ENCODE results near the gene ELANE. TPM values are rescaled to one million over a fixed set of nuclear protein-coding genes. Genes with fewer than 3 reads are reported as not detected.
"Not testable (repeated sequence)": the region's sequence is repeated elsewhere in the genome, so short reads cannot be mapped to it uniquely, and the experiment has no call there.

Gene ELANE
- total RNA-seq, 1 donor: 0.09 TPM

DNA sequence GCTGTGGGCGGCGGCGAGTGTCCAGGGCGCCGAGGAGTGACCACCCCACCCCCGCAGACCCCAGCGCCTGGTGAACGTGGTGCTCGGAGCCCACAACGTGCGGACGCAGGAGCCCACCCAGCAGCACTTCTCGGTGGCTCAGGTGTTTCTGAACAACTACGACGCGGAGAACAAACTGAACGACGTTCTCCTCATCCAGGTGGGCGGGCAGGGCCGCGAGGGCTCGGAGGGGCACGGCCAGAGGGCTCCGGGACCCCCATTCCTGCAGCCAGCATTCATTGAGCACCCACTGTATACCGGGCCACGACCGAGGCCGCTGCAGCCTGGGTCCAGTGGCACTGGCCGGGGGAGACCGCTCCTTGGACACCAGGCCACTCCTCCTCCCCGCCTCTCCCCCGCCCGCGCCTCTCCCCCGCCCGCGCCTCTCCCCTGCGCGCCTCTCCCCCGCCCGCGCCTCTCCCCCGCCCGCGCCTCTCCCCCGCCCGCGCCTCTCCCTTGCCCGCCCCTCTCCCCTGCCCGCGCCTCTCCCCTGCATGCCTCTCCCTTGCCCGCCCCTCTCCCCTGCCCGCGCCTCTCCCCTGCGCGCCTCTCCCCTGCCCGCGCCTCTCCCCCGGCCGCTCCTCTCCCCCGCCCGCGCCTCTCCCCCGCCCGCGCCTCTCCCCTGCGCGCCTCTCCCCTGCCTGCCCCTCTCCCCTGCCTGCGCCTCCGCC, 8.1 kb upstream of the ELANE start:
- DNase-seq (ENCODE audit: low read depth): no peak
- no peak overlapping the region for H3K4me3 ChIP-seq (ENCODE audit: low read depth, low read length)
- TF ChIP-seq, protein P1, sequence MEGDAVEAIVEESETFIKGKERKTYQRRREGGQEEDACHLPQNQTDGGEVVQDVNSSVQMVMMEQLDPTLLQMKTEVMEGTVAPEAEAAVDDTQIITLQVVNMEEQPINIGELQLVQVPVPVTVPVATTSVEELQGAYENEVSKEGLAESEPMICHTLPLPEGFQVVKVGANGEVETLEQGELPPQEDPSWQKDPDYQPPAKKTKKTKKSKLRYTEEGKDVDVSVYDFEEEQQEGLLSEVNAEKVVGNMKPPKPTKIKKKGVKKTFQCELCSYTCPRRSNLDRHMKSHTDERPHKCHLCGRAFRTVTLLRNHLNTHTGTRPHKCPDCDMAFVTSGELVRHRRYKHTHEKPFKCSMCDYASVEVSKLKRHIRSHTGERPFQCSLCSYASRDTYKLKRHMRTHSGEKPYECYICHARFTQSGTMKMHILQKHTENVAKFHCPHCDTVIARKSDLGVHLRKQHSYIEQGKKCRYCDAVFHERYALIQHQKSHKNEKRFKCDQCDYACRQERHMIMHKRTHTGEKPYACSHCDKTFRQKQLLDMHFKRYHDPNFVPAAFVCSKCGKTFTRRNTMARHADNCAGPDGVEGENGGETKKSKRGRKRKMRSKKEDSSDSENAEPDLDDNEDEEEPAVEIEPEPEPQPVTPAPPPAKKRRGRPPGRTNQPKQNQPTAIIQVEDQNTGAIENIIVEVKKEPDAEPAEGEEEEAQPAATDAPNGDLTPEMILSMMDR (IDR thresholded peaks at IDR 0.05; ENCODE audit: insufficient read depth, low read length): no peak

DNA sequence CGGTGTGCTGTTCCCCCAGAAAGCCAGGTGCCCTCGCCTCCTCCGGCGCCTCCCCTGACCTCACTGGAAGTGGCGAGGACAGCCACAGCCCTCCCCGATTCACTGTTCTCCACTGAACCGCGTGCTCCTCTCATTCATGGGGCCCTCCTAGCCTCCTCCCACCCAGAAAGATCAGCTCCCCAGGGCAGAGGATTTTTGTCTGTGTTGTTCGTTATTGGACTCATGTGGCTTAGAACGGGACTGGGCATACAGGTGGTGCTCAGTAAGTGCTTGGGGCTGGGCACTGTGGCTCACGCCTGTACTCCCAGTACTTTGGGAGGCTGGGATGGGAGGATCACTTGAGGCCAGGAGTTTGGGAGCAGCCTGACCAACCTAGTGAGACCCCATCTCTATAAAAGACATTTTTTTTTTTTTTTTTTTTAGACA, 7.5 kb upstream of the ELANE start:
- TF ChIP-seq, protein P1 (IDR thresholded peaks at IDR 0.05; ENCODE audit: insufficient read depth, low read length): no peak

DNA sequence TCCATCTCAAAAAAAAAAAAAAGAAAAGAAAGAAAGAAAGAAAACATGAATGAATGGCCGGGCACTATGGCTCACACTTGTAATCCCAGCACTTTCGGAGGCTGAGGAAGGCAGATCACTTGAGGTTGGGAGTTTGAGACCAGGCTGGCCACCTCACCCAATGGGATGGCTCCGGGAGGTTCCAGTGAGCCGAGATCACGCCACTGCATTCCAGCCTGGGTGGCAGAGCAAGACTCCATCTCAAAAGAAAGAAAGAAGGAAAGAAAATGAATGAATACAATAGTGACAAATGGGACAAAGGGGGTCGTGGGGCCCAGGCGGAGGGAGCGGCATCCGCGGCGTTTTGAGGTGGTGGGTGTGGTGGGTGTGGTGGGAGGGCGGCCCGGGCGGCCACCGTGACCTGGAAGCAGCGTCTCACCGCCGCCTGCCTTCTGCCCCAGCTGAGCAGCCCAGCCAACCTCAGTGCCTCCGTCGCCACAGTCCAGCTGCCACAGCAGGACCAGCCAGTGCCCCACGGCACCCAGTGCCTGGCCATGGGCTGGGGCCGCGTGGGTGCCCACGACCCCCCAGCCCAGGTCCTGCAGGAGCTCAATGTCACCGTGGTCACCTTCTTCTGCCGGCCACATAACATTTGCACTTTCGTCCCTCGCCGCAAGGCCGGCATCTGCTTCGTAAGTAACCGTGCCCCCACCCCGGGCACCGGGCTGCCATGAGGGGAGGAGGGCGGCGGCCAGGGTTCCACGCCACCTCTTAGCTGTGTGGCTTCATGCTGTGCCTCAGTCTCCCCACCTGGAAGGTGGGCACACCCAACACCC, 6.2 kb upstream of the ELANE start:
- no peak for DNase-seq (ENCODE audit: low read depth)
- TF ChIP-seq, protein P1 (IDR thresholded peaks at IDR 0.05; ENCODE audit: insufficient read depth, low read length): no peak
- no peak overlapping the region for H3K4me3 ChIP-seq (ENCODE audit: low read depth, low read length)

More for the DNA sequence above, 7.5 kb upstream of the ELANE start:
- H3K4me3 ChIP-seq (ENCODE audit: low read depth, low read length): no peak overlapping the region
- no peak for DNase-seq (ENCODE audit: low read depth)

DNA sequence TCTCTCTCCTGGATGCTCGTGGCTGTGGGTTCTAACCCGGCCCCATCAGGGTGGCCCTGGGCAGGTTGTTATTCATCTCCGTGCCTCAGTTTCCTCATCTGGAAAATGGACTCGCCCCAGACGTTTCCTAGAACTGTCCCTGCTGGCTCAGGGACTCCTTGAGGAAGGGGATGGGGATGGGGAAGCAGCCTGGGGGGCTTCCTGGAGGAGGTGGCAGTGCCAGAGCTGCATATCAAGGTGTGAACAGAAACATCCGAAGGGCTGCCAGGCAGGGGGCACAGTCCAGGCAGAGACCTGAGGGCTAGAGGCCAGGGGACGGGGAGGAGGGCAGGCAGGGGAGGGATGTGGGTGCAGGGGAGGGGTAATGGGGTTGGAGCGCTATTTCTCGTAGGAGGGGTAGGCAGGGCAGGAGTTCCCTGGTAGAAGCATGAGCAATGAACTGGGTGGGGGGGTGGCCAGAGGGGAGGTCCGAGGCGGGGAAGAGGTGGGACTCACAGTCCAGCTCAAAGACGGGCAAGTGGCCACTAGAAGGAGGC, 3.6 kb upstream of the ELANE start:
- TF ChIP-seq, protein P1 (IDR thresholded peaks at IDR 0.05; ENCODE audit: insufficient read depth, low read length): no peak
- no peak overlapping the region for H3K4me3 ChIP-seq (ENCODE audit: low read depth, low read length)
- DNase-seq (ENCODE audit: low read depth): no peak

DNA sequence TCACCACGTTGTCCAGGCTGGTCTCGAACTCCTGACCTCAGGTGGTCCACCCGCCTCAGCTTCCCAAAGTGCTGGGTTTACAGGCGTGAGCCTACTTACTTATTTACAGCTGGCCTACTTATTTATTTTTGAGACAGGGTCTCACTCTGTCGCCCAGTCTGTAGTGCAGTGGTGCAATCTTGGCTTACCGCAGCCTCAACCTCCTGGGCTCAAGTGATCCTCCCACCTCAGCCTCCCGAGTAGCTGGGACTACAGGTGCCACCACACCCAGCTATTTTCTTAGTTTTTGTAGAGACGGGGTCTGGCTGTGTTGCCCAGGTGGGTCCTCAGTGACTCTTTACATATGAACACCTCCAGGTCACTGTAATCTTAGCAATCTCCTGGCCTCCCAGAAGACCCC, 2.9 kb upstream of the ELANE start:
- DNase-seq (ENCODE audit: low read depth): not testable (repeated sequence)

DNA sequence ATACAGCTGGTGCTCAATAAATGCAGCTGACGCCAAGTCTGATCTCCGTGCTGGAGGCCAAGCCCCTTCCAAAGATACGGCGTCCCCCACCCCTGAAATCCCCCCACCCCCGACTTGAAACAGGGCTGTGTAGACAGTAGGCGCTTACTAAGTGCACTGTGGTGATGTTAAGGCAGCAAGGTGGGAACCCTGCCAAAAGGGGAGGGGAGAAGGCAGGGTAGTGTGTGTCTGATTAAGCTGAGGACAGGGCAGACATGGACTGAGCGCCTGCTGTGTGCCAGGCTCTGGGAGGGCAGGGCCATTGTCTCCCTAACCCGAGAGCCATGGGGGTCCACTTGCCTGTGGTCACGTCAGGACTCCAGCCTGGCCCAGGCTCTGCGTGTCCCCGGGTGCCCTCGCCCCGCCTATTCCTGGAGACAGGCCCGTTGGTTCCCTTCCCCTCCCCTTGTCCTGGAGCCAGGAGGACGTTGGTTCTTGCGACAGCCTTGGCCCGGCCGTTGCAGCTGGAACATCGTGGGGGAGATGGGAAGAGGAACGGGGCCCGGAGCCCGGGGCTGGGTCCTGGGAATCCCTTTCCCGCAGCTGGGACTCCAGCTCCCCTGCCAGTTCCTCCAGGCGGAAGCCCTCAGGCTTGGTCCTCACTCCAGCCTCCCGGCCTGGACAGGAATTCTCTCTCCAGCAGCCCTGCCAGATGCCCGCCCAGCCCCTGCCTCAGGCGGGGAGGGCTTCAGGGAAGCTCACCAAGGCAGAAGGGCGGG, 1.7 kb upstream of the ELANE start:
- H3K4me3 ChIP-seq (ENCODE audit: low read depth, low read length): no peak overlapping the region
- TF ChIP-seq, protein P1 (IDR thresholded peaks at IDR 0.05; ENCODE audit: insufficient read depth, low read length): no peak

More for the DNA sequence above, 2.9 kb upstream of the ELANE start:
- not testable (repeated sequence) for H3K4me3 ChIP-seq (ENCODE audit: low read depth, low read length)

More for the DNA sequence above, 1.7 kb upstream of the ELANE start:
- peak; percentile 97 for DNase-seq (ENCODE audit: low read depth)

Measured in fibroblast of the aortic adventitia (primary cell).